Testis (tissue), 2 donors: ENCODE data around the gene SCUBE3.

Experiments
- CTCF ChIP-seq, 3 experiments: fragments of 450-650 bp in 2 of 3; fragments of 200-600 bp in 1 of 3; sonication (generic) in 1 of 3; IDR thresholded peaks; one replicate each; pipeline ENCODE4 v1.5.1; 2016 to 2019; ENCODE audit warnings: antibody characterized with exemption in 3 of 3, mild to moderate bottlenecking in 2 of 3, moderate library complexity in 1 of 3
- POLR2A ChIP-seq: fragments of 450-650 bp; IDR thresholded peaks from one replicate; pipeline ENCODE4 v1.6.1; 2017; ENCODE audit warnings: antibody characterized with exemption, mild to moderate bottlenecking, moderate library complexity

DNA sequence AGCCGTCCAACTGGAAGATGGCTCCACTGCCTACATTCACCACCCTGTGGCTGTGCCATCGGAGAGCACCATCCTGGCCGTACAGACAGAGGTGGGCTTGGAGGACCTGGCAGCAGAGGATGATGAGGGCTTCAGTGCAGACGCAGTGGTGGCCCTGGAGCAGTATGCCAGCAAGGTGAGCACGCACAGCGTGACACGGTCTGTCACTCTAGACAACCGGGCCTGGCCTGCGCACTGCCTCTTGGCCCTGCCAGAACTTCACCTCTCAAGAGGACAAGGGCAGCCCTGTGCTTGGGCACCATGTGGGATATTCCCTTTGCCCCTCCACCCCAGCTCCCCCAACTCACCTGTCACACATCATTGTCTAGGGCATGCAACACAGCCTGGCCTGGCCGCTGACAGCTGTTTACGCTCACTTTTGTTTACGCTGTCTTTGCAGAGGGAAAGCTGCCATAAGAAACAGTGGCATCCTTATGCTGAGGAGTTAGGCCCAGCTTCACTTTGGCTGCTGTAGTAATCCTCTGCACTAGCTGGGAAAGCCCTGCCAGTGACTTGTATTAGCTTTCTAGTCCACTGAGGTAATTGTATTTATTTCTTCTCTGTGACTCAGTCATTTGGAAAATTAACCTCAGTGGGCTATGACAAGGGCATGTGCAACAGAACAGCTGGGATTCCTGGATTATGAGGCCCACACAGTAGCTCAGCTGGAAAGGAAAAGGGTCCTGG, 74.1 kb downstream of the SCUBE3 start:
- TF ChIP-seq CTCF (IDR thresholded peaks at IDR 0.05) = no peak
- TF ChIP-seq POLR2A = no peak
